SU-DHL-6 (cell line): ENCODE results near the gene NBPF20.
"Not testable (repeated sequence)": the region's sequence is repeated elsewhere in the genome, so short reads cannot be mapped to it uniquely, and the experiment has no call there.

ENCODE experiments used
- H2AFZ ChIP-seq: fragments of 200-600 bp; sonication (generic); 2 replicates; pipeline ENCODE4 v1.6.1; 2014; ENCODE audit warnings: low read depth, mild to moderate bottlenecking, moderate library complexity, mixed read lengths, antibody characterized with exemption, low read length; ENCODE audit not compliant: severe bottlenecking
- H3F3A ChIP-seq: fragments of 200-600 bp; shearing (Covaris generic); 2 replicates; pipeline ENCODE4 v1.6.0; 2016; ENCODE audit warnings: antibody characterized with exemption, mild to moderate bottlenecking; ENCODE audit not compliant: insufficient read depth
- H3K27ac ChIP-seq: fragments of 200-600 bp; sonication (generic); 2 replicates; pipeline ENCODE4 v1.5.1; 2016; ENCODE audit warnings: low read depth, mild to moderate bottlenecking, low read length, moderate library complexity, mixed read lengths
- H3K27me3 ChIP-seq: fragments of 200-600 bp; sonication (generic), shearing (Covaris generic); 2 replicates; pipeline ENCODE4 v1.6.0; 2014; ENCODE audit warnings: mild to moderate bottlenecking, low read length
- H3K36me3 ChIP-seq: fragments of 200-600 bp; sonication (generic); 2 replicates; pipeline ENCODE4 v1.6.1; 2014; ENCODE audit warnings: mild to moderate bottlenecking, low read length, mixed read lengths
- H3K4me2 ChIP-seq: fragments of 300-600, 200-600 bp; shearing (Covaris generic), sonication (generic); 2 replicates; pipeline ENCODE4 v1.6.0; 2014; ENCODE audit warnings: low read length, low read depth, mild to moderate bottlenecking; ENCODE audit not compliant: poor library complexity, severe bottlenecking
- H3K4me3 ChIP-seq: fragments of 200-600 bp; sonication (generic); 2 replicates; pipeline ENCODE4 v1.5.1; 2014; ENCODE audit warnings: antibody characterized with exemption, low read length, mild to moderate bottlenecking, mixed read lengths; ENCODE audit not compliant: insufficient read depth, poor library complexity, severe bottlenecking
- H3K79me2 ChIP-seq: fragments of 200-600 bp; sonication (generic); 2 replicates; pipeline ENCODE4 v1.6.1; 2014; ENCODE audit warnings: mild to moderate bottlenecking, low read length, moderate library complexity; ENCODE audit not compliant: insufficient read depth
- H3K9ac ChIP-seq: fragments of 200-600 bp; sonication (generic); 2 replicates; pipeline ENCODE4 v1.7.0; 2014; ENCODE audit warnings: mild to moderate bottlenecking, low read length
- H3K9me2 ChIP-seq: fragments of 200-600 bp; sonication (generic); replicated peaks from 2 replicates; pipeline ENCODE4 v1.6.1; 2014; ENCODE audit warnings: low read length; ENCODE audit not compliant: insufficient read depth
- H3K9me3 ChIP-seq: fragments of 200-600 bp; sonication (generic); 2 replicates; pipeline ENCODE4 v1.6.1; 2014; ENCODE audit warnings: low read length, mixed read lengths; ENCODE audit not compliant: insufficient read depth
- H4K20me1 ChIP-seq: fragments of 200-600 bp; sonication (generic); 2 replicates; pipeline ENCODE4 v1.6.1; 2014; ENCODE audit warnings: low read depth, mild to moderate bottlenecking, antibody characterized with exemption, low read length, moderate library complexity, mixed read lengths
- EZH2phosphoT487 ChIP-seq: fragments of 200-600 bp; sonication (generic), shearing (Covaris generic); conservative IDR thresholded peaks from 2 replicates; pipeline ENCODE4 v1.6.1; 2018; ENCODE audit warnings: mild to moderate bottlenecking, antibody characterized with exemption, low read length, moderate library complexity, mixed read lengths
- TF ChIP-seq, protein P1 (sequence below): fragments of 200-600 bp; sonication (generic); IDR thresholded peaks from one replicate; pipeline ENCODE4 v1.5.1; 2017; ENCODE audit warnings: antibody characterized with exemption, mild to moderate bottlenecking, low read length, moderate library complexity; ENCODE audit not compliant: insufficient read depth, poor library complexity, severe bottlenecking

The NBPF20 gene

GRCh38 chr1:145425436-145426029, at the start of gene NBPF20:
Gene NBPF20, minus strand, starts transcription at chr1:145425603. Its CDS starts 20,331 bp downstream, at chr1:145405272.
- H3K9me2 ChIP-seq, result no peaks in the 10 kb centered on the region
- peak within 1 kb of the TSS; percentile 61 for H3K9ac ChIP-seq
- no peak within 1 kb of the TSS for H3K27ac ChIP-seq
- H3K27me3 ChIP-seq, result no peaks in the 10 kb centered on the region
- no peaks in the 10 kb centered on the region for H4K20me1 ChIP-seq
- H3K9me3 ChIP-seq, result no peaks in the 10 kb centered on the region
- H3F3A ChIP-seq, result no peaks in the 10 kb centered on the region
- peak within 1 kb of the TSS; percentile 78 for H3K4me3 ChIP-seq
- H2AFZ ChIP-seq, result peak within 1 kb of the TSS; percentile 99
- no peaks in the 10 kb centered on the region for H3K36me3 ChIP-seq
- H3K4me2 ChIP-seq, result peak within 1 kb of the TSS; percentile 82
- H3K79me2 ChIP-seq, result 0 out of 2 replicates have a peak, but pooled peaks cover 4% of the 10 kb centered on the region
- TF ChIP-seq, protein P1, sequence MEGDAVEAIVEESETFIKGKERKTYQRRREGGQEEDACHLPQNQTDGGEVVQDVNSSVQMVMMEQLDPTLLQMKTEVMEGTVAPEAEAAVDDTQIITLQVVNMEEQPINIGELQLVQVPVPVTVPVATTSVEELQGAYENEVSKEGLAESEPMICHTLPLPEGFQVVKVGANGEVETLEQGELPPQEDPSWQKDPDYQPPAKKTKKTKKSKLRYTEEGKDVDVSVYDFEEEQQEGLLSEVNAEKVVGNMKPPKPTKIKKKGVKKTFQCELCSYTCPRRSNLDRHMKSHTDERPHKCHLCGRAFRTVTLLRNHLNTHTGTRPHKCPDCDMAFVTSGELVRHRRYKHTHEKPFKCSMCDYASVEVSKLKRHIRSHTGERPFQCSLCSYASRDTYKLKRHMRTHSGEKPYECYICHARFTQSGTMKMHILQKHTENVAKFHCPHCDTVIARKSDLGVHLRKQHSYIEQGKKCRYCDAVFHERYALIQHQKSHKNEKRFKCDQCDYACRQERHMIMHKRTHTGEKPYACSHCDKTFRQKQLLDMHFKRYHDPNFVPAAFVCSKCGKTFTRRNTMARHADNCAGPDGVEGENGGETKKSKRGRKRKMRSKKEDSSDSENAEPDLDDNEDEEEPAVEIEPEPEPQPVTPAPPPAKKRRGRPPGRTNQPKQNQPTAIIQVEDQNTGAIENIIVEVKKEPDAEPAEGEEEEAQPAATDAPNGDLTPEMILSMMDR, result no peak
- TF ChIP-seq EZH2phosphoT487, result no peak

DNA sequence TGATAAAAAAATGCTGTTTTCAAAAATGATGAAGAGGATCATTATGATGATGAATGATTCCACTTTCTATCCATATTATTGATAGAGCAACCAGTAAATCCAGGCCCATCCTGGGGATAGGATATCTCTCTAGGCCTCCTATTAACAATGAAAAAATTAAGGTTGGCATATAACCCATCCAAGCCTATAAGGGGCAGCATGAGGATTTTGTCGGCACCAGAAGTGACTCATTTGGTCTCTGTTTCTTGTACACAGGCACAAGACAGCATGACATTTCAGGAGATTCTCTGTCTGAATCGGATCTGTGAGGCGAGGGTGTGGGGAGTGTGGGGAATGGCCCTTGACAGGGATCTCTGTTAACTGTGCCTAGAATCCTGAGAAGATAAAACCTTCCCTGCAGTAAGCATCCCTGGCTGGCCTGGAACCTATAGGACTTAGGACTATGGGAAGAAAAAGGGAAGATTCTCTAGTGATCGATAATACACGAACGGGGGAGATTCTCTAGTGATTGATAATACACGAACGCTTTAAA, 49.5 kb upstream of the NBPF20 start:
- H3K9me3 ChIP-seq, H3K36me3 ChIP-seq, H3F3A ChIP-seq, H3K9ac ChIP-seq, H4K20me1 ChIP-seq, H3K27ac ChIP-seq, H3K9me2 ChIP-seq, H3K4me3 ChIP-seq, H2AFZ ChIP-seq, H3K79me2 ChIP-seq, H3K27me3 ChIP-seq, H3K4me2 ChIP-seq: not testable (repeated sequence)

GRCh38 chr1:145472731-145473130, 47.3 kb upstream of the NBPF20 start:
- not testable (repeated sequence) for H3K27me3 ChIP-seq, H3F3A ChIP-seq, H3K36me3 ChIP-seq, H3K9me2 ChIP-seq, H3K79me2 ChIP-seq, H3K4me2 ChIP-seq, H2AFZ ChIP-seq, H3K4me3 ChIP-seq, H3K9ac ChIP-seq, H3K9me3 ChIP-seq, H3K27ac ChIP-seq, H4K20me1 ChIP-seq

DNA sequence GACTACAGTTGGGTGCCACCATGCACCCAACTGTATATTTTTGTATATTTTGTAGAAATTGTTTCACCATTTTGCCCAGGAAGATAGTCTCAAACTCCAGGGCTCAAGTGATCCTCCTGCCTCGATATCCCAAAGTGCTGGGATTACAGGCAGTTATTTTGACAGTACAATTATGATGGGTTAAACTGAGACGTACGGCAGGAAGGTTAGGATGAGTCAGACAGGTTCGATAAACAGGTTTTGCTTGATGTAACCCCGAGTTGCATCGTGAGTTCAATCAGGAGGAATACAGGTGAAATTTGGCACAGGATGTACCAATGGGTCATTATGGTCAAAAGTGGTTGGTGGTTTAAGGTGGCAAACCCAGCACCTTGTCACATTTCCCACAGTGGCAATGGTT, 46.0 kb upstream of the NBPF20 start:
- not testable (repeated sequence) for H3K36me3 ChIP-seq, H4K20me1 ChIP-seq, H3F3A ChIP-seq, H3K4me3 ChIP-seq, H3K4me2 ChIP-seq, H3K9me3 ChIP-seq, H3K9ac ChIP-seq, H3K79me2 ChIP-seq, H2AFZ ChIP-seq, H3K27me3 ChIP-seq, H3K27ac ChIP-seq, H3K9me2 ChIP-seq

- peak overlapping the region; percentile 41 for H3K27ac ChIP-seq
Observed at GRCh38 chr1:145465405-145466144, 40.2 kb upstream of the NBPF20 start.

DNA sequence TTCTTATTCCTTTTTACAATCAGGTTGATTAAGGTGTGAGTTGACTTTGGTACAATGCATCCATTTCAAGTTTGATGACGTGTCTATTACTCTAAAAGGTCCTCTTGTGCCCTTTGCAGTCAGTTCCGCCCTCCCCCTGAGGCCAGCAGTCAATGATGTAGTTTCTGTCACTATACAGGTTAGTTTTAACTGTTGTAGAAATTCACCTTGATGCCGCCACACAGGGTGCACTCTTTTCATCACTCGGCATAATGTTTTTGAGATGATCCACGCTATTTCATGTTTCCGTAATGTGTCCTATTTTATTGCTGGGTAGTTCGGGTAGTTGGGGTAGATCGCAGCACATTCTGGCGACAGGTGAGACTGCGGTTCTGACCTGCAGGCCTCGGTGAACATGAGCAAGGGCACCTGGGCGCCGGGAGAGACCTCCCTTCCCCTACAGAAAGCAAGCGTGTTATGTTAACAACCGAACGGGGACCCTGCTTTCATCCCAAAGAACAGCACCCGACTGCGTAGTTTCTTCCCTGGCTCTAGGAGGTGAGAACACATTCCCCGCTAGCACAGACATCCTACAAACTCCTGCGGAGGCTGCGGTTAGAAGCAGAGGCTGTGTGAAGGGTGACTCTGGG, 39.4 kb upstream of the NBPF20 start:
- not testable (repeated sequence) for H3K9me2 ChIP-seq, H3K9me3 ChIP-seq, H4K20me1 ChIP-seq, H2AFZ ChIP-seq, H3K79me2 ChIP-seq, H3K27me3 ChIP-seq, H3K4me3 ChIP-seq, H3K36me3 ChIP-seq, H3F3A ChIP-seq
- H3K4me2 ChIP-seq, result peak overlapping the region; percentile 53
- peak overlapping the region; percentile 37 for H3K9ac ChIP-seq
- H3K27ac ChIP-seq, result peak overlapping the region; percentile 41; the same call in 1 of the 2 replicates

More at GRCh38 chr1:145465405-145466144, 40.2 kb upstream of the NBPF20 start:
- H3K27me3 ChIP-seq, H3F3A ChIP-seq, H3K4me3 ChIP-seq, H3K9me3 ChIP-seq, H2AFZ ChIP-seq, H3K9me2 ChIP-seq, H3K79me2 ChIP-seq, H4K20me1 ChIP-seq, H3K36me3 ChIP-seq: not testable (repeated sequence)
- peak overlapping the region; percentile 53 for H3K4me2 ChIP-seq
- peak overlapping the region; percentile 37 for H3K9ac ChIP-seq

DNA sequence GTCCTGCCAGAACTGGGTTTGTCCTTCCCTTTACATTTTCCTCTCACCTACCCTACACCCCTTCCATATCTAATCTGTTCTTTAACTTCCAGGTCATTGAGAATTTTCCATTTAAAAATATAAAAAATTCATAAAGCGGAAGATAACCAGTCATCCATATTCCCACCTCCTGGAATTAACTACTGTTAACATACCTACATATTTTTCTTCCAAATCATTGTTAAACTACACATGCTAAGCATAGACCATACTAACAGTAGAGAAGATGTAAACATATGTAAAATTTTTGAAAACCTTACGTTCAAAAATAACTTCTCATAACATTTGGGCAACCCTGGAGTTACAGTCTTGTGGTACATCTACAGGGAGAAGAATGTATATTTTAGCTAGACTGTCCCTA, 38.6 kb upstream of the NBPF20 start:
- H3K9me2 ChIP-seq, H3K9ac ChIP-seq, H3K4me3 ChIP-seq, H2AFZ ChIP-seq, H3K36me3 ChIP-seq, H3K27me3 ChIP-seq, H3F3A ChIP-seq, H3K79me2 ChIP-seq, H3K27ac ChIP-seq, H3K4me2 ChIP-seq, H4K20me1 ChIP-seq, H3K9me3 ChIP-seq: not testable (repeated sequence)
